KOPT-K1 (cell line): Measurements from ENCODE around the gene CDC42.

ENCODE experiments used
- H3K27ac ChIP-seq: fragments of 200-600 bp; sonication (generic); 2 replicates; pipeline ENCODE4 v1.5.1; 2016; ENCODE audit warnings: antibody characterized with exemption, mild to moderate bottlenecking, low read depth, low read length; ENCODE audit not compliant: poor library complexity, severe bottlenecking
- H3K36me3 ChIP-seq: fragments of 200-600 bp; sonication (generic); 2 replicates; pipeline ENCODE4 v1.5.1; 2017; ENCODE audit warnings: antibody characterized with exemption, mild to moderate bottlenecking, low read length, moderate library complexity; ENCODE audit not compliant: insufficient read depth
- H3K9me3 ChIP-seq: fragments of 200-600 bp; sonication (generic); 2 replicates; pipeline ENCODE4 v1.5.1; 2017; ENCODE audit warnings: antibody characterized with exemption, low read length, mild to moderate bottlenecking; ENCODE audit not compliant: insufficient read depth, poor library complexity, severe bottlenecking

The CDC42 gene

GRCh38 chr1:22105611-22106207 is 53.2 kb downstream of the CDC42 start:
- no peaks in the 10 kb centered on the region for H3K9me3 ChIP-seq
- H3K27ac ChIP-seq, result peak overlapping the region; percentile 42
- H3K36me3 ChIP-seq, result peaks cover 56% of the 10 kb centered on the region

GRCh38 chr1:22107126-22107525 is 54.6 kb downstream of the CDC42 start:
- H3K9me3 ChIP-seq, result no peaks in the 10 kb centered on the region
- peaks cover 56% of the 10 kb centered on the region for H3K36me3 ChIP-seq
- no peak overlapping the region for H3K27ac ChIP-seq

- H3K9me3 ChIP-seq, result no peaks in the 10 kb centered on the region
- H3K36me3 ChIP-seq, result peaks cover 61% of the 10 kb centered on the region
- no peak overlapping the region for H3K27ac ChIP-seq
Observed at GRCh38 chr1:22108339-22109105, 56.0 kb downstream of the CDC42 start.

- Histone ChIP-seq H3K9me3 (no peaks in the 10 kb centered on the region), H3K36me3 (peaks cover 75% of the 10 kb centered on the region), H3K27ac (no peak overlapping the region)
Observed at GRCh38 chr1:22110016-22110415, 57.5 kb downstream of the CDC42 start.

GRCh38 chr1:22111115-22111514 is 58.6 kb downstream of the CDC42 start:
- Histone ChIP-seq H3K27ac (no peak overlapping the region), H3K36me3 (peaks cover 77% of the 10 kb centered on the region), H3K9me3 (no peaks in the 10 kb centered on the region)

- H3K27ac ChIP-seq, result no peak overlapping the region
- H3K36me3 ChIP-seq, result peaks cover 77% of the 10 kb centered on the region
- H3K9me3 ChIP-seq, result no peaks in the 10 kb centered on the region
Observed at GRCh38 chr1:22111620-22112019, 59.1 kb downstream of the CDC42 start.

- Histone ChIP-seq H3K27ac (no peak overlapping the region), H3K9me3 (no peaks in the 10 kb centered on the region), H3K36me3 (peaks cover 76% of the 10 kb centered on the region)
Observed at GRCh38 chr1:22112554-22112953, 60.0 kb downstream of the CDC42 start.

- H3K36me3 ChIP-seq, result peaks cover 78% of the 10 kb centered on the region
- H3K9me3 ChIP-seq, result no peaks in the 10 kb centered on the region
- H3K27ac ChIP-seq, result no peak overlapping the region
Observed at GRCh38 chr1:22114083-22115012, 61.8 kb downstream of the CDC42 start.

- Histone ChIP-seq H3K36me3 (peaks cover 83% of the 10 kb centered on the region), H3K9me3 (no peaks in the 10 kb centered on the region), H3K27ac (no peak overlapping the region)
Observed at GRCh38 chr1:22115286-22115685, 62.8 kb downstream of the CDC42 start.

- Histone ChIP-seq H3K27ac (no peak overlapping the region), H3K36me3 (peaks cover 83% of the 10 kb centered on the region), H3K9me3 (no peaks in the 10 kb centered on the region)
Observed at GRCh38 chr1:22117238-22117637, 64.7 kb downstream of the CDC42 start.

GRCh38 chr1:22117851-22118250 is 65.3 kb downstream of the CDC42 start:
- H3K27ac ChIP-seq, result no peak overlapping the region
- H3K36me3 ChIP-seq, result peaks cover 76% of the 10 kb centered on the region
- no peaks in the 10 kb centered on the region for H3K9me3 ChIP-seq

GRCh38 chr1:22118291-22118992 is 65.9 kb downstream of the CDC42 start:
- H3K36me3 ChIP-seq, result peaks cover 71% of the 10 kb centered on the region
- H3K9me3 ChIP-seq, result no peaks in the 10 kb centered on the region
- no peak overlapping the region for H3K27ac ChIP-seq

- Histone ChIP-seq H3K27ac (no peak overlapping the region), H3K36me3 (peaks cover 56% of the 10 kb centered on the region), H3K9me3 (no peaks in the 10 kb centered on the region)
Observed at GRCh38 chr1:22119626-22120468, 67.3 kb downstream of the CDC42 start.

GRCh38 chr1:22120469-22120790 is 67.9 kb downstream of the CDC42 start:
- Histone ChIP-seq H3K36me3 (peaks cover 55% of the 10 kb centered on the region), H3K9me3 (no peaks in the 10 kb centered on the region), H3K27ac (no peak overlapping the region)
